Suprapubic skin (tissue), 4 donors: ENCODE measurements around the gene INTS12.

Experiments
- CTCF ChIP-seq, 2 donors: fragments of 200-600 bp in 1 of 2; fragments of 450-650 bp in 1 of 2; sonication (generic) in 1 of 2; IDR thresholded peaks; one replicate each; pipeline ENCODE4 v1.5.1; 2016 to 2019; ENCODE audit warnings: antibody characterized with exemption in 2 of 2, mild to moderate bottlenecking in 1 of 2, moderate library complexity in 1 of 2
- EP300 ChIP-seq: sonication (generic); formaldehyde crosslinking; IDR thresholded peaks from one replicate; pipeline ENCODE4 v1.6.1; 2017; ENCODE audit warnings: antibody characterized with exemption
- POLR2A ChIP-seq, 2 donors: fragments of 450-650 bp; IDR thresholded peaks; one replicate each; pipeline ENCODE4 v1.6.1; 2017; ENCODE audit warnings: antibody characterized with exemption in 2 of 2, mild to moderate bottlenecking in 2 of 2, moderate library complexity in 2 of 2
- POLR2AphosphoS5 ChIP-seq, 3 donors: sonication (generic); formaldehyde crosslinking; IDR thresholded peaks; one replicate each; pipeline ENCODE4 v1.6.1; 2017; ENCODE audit warnings: antibody characterized with exemption in 3 of 3

- TF ChIP-seq CTCF (IDR thresholded peaks at IDR 0.05) (no peak), POLR2AphosphoS5 (IDR thresholded peaks at IDR 0.05) (no peak), POLR2A (IDR thresholded peaks at IDR 0.05) (no peak), EP300 (no peak)
These were observed 56.6 kb downstream of the INTS12 start for GRCh38 chr4:105651884-105652283.
